Activated naive CD4-positive, alpha-beta T cell treated with anti-CD3 and anti-CD28 coated beads, Interleukin-2, amount 50 U/mL, for 24 hours (primary cell): ENCODE measurements around the gene LRRC28.
A peak's percentile ranks its signal among the peaks of the same experiment; 100 is the strongest.

ENCODE experiments used
- H3K27ac Mint-ChIP-seq: one replicate; pipeline ENCODE4 v1.8.0; 2021; ENCODE audit warnings: mild to moderate bottlenecking, mixed read lengths
- H3K27me3 Mint-ChIP-seq: one replicate; pipeline ENCODE4 v1.8.0; 2021; ENCODE audit warnings: mixed read lengths
- H3K36me3 Mint-ChIP-seq: one replicate; pipeline ENCODE4 v1.8.0; 2021; ENCODE audit warnings: mixed read lengths
- H3K4me1 Mint-ChIP-seq: one replicate; pipeline ENCODE4 v1.8.0; 2021; ENCODE audit warnings: mixed read lengths
- H3K4me3 Mint-ChIP-seq: one replicate; pipeline ENCODE4 v1.8.0; 2021; ENCODE audit warnings: mild to moderate bottlenecking, mixed read lengths
- H3K9me3 Mint-ChIP-seq: one replicate; pipeline ENCODE4 v1.8.0; 2021; ENCODE audit warnings: mixed read lengths

Gene LRRC28

DNA sequence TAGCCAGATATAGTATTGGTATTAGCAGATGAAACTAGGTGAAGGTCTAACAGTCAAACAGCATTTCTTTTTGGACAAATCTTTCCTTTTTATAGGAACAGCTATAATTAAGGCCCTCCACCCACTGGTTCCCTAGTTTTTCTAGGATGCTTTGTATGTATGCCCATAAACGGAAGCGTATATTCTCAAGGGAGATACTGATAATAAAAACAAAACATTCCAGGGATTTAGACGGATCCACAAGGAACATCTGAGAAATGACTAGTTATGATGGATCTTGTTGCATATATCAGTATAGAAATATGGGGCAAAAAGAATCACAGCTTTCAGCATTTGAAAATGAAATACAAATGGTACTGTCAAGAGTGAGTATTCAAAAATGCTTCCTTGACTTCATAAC lies 22.5 kb downstream of the LRRC28 start:
- H3K27me3 Mint-ChIP-seq = no peaks in the 10 kb centered on the region
- no peaks in the 10 kb centered on the region for H3K9me3 Mint-ChIP-seq
- peaks cover 11% of the 10 kb centered on the region for H3K4me1 Mint-ChIP-seq
- H3K27ac Mint-ChIP-seq = no peak overlapping the region
- H3K36me3 Mint-ChIP-seq = peaks cover 1% of the 10 kb centered on the region
- no peak overlapping the region for H3K4me3 Mint-ChIP-seq

DNA sequence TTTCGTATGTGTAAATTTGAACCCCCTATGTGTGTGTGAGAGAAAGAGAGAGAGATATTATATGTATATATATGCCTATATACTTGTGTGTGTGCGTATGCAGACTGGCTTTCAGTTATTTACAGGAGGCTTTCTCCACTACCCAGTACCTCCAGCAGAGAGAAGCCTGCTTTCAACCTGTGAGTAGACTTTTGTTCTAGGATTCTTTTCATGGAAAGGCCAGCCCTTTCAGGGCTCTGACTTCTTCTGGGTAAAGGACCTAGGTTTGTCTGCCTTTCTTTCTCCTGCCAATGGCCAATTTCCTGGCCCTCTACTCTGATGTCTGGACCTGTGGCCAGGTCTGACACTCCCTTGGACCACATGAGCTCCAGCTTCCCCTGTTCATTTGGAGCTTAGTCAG lies 23.8 kb downstream of the LRRC28 start:
- peaks cover 23% of the 10 kb centered on the region for H3K4me1 Mint-ChIP-seq
- no peak overlapping the region for H3K4me3 Mint-ChIP-seq
- H3K27me3 Mint-ChIP-seq = no peaks in the 10 kb centered on the region
- peaks cover 10% of the 10 kb centered on the region for H3K36me3 Mint-ChIP-seq
- H3K27ac Mint-ChIP-seq = no peak overlapping the region
- H3K9me3 Mint-ChIP-seq = no peaks in the 10 kb centered on the region

DNA sequence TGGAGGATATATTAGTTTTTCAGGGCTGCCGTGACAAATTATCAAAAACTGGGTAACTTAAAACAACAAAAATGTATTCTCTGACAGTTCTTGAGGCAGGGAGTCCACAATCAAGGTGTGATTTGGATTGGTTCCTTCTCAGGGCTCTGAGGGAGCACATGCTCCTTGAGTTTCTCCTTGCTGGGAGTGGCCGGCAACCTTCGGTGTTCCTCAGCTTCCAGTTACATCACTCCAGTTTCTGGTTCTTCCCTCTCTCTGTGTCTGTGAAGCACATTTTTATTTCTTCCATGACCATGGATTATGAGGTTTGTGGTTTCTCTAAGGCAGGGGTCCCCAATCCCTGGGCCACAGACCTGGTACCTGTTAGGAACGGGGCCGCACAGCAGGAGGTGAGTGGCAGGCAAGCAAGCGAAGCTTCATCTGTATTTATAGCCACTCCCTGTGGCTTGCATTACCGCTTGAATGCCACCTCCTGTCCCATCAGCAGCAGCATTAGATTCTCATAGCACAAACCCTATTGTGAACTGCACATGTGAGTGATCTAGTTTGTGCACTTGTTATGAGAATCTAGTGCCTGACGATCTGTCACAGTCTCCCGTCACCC lies 24.3 kb downstream of the LRRC28 start:
- Mint-ChIP-seq H3K27ac (no peak overlapping the region), H3K9me3 (no peaks in the 10 kb centered on the region), H3K4me1 (peaks cover 29% of the 10 kb centered on the region), H3K4me3 (no peak overlapping the region), H3K36me3 (peaks cover 10% of the 10 kb centered on the region), H3K27me3 (no peaks in the 10 kb centered on the region)

DNA sequence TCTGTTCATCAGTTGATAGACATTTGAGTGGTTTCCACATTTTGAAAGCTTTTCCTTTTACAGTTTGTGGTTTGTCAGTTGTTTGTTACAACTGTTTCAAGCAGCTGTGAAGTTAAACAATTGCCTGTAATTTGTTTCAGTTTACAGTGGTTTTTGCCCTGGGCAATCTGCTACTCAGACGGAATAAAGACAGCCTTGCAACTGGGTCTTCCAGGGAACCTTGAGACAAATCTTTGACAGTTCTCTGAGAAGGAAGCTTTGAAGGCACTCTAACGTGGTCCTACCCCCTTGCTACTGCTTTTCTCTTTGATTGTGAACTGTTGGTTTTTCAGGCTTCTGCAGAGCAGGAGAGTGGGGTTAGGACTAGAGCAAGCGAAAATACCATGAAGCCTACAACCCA lies 28.0 kb downstream of the LRRC28 start:
- H3K36me3 Mint-ChIP-seq = peaks cover 12% of the 10 kb centered on the region
- H3K27ac Mint-ChIP-seq = peak overlapping the region; percentile 81
- H3K4me1 Mint-ChIP-seq = peaks cover 37% of the 10 kb centered on the region
- H3K9me3 Mint-ChIP-seq = no peaks in the 10 kb centered on the region
- no peak overlapping the region for H3K4me3 Mint-ChIP-seq
- no peaks in the 10 kb centered on the region for H3K27me3 Mint-ChIP-seq

DNA sequence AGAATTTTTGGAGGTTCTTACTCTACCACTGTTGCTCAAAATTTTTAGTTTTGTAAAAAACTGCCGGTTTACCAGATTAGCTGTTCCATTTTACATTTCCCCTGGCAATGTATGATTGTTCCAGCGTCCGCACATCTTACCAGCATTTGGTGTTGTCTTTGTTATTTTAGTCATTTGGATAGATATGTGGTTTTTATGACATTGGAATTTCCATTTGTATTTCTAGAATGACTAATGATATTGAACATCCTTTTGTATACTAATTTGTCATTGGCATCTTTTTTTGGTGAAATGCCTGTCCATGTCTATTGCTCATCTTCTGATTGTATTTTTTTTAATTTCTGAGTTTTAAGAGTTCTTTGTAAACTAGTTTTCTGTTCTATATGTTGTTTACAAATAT lies 28.5 kb downstream of the LRRC28 start:
- H3K4me3 Mint-ChIP-seq = no peak overlapping the region
- H3K27ac Mint-ChIP-seq = peak overlapping the region; percentile 81
- H3K4me1 Mint-ChIP-seq = peaks cover 37% of the 10 kb centered on the region

DNA sequence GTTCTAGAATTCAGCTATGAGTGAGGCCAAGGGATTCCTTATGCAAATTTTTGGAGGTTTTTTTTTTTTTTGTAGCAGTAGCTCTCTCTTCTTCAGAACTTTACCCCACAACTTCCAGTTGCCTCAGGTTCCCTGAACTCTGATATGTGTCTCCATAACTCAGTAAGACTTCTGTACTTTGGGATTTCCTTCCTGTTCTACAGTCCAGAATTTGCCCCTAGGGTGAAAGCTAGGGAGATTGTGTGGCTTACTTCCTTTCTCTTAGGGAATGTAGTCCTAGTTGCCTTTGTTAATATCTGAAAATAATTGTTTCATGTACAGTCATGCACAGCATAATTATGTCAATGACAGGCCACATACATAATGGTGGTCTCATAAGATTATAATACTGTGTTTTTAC lies 30.8 kb downstream of the LRRC28 start:
- no peak overlapping the region for H3K4me3 Mint-ChIP-seq
- no peak overlapping the region for H3K27ac Mint-ChIP-seq
- peaks cover 12% of the 10 kb centered on the region for H3K36me3 Mint-ChIP-seq
- H3K4me1 Mint-ChIP-seq = peaks cover 35% of the 10 kb centered on the region
- H3K27me3 Mint-ChIP-seq = no peaks in the 10 kb centered on the region
- H3K9me3 Mint-ChIP-seq = no peaks in the 10 kb centered on the region

More for the DNA sequence above, 28.5 kb downstream of the LRRC28 start:
- H3K27me3 Mint-ChIP-seq = no peaks in the 10 kb centered on the region
- H3K36me3 Mint-ChIP-seq = peaks cover 12% of the 10 kb centered on the region
- H3K9me3 Mint-ChIP-seq = no peaks in the 10 kb centered on the region

DNA sequence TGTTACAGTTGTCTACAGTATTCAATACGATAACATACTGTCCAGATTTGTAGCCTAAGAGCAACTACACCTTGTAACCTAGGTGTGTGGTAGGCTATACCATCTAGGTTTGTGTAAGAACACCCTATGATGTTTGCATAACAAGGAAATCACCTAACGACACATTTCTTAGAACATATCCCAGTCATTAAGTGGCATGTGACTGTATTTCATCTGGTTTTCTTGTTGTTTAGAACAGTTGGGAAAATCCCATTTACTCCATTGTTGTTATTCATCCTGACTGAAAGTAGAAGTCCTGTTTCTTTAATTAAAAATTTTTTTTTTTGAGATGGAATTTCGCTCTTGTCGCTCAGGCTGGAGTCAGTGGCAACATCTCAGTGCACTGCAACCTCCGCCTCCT lies 31.3 kb downstream of the LRRC28 start:
- Mint-ChIP-seq H3K27me3 (no peaks in the 10 kb centered on the region), H3K4me3 (no peak overlapping the region), H3K9me3 (no peaks in the 10 kb centered on the region), H3K27ac (no peak overlapping the region), H3K36me3 (peaks cover 12% of the 10 kb centered on the region), H3K4me1 (peaks cover 30% of the 10 kb centered on the region)

DNA sequence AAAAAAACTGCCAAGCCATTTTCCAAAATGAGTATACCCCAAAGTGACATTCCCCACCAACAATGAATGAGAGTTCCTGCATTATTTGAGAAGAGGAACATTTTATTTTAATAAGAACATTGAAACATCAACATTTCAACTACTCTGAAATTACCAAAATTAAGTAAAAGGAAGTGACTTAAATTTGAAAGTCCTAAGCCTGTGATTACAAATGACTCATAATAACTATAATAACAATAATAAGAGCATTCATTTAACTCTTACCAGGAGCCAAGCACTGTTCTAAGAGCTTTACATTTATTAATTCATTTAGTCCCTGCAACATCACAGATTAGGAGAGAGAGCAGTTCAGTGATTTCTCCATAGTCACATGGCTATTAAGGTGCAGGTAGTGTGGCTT lies 32.4 kb downstream of the LRRC28 start:
- Mint-ChIP-seq H3K9me3 (no peaks in the 10 kb centered on the region), H3K27me3 (no peaks in the 10 kb centered on the region), H3K4me3 (no peak overlapping the region), H3K4me1 (peaks cover 27% of the 10 kb centered on the region), H3K36me3 (peaks cover 12% of the 10 kb centered on the region), H3K27ac (no peak overlapping the region)

DNA sequence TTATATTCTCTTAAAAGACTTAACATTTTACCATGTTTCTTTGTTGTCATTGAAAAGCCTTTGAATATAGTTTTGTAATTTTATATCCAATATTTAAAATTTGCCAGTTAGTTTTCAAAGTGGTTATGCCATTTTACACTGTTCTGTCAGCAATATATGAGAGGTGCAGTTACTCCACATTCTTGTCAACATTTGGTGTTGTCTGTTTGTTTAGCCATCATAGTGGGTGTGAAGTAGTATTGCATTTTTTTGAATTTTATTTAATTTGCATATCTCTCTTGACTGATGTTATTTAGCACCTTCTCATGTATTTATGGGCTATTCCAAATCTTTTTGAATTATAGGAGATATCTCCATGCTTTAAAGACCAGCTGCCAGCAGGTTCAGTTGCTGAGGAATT lies 40.4 kb downstream of the LRRC28 start:
- no peak overlapping the region for H3K27ac Mint-ChIP-seq
- peaks cover 9% of the 10 kb centered on the region for H3K9me3 Mint-ChIP-seq
- no peaks in the 10 kb centered on the region for H3K4me1 Mint-ChIP-seq
- no peaks in the 10 kb centered on the region for H3K27me3 Mint-ChIP-seq
- H3K36me3 Mint-ChIP-seq = peaks cover 28% of the 10 kb centered on the region
- H3K4me3 Mint-ChIP-seq = no peak overlapping the region

DNA sequence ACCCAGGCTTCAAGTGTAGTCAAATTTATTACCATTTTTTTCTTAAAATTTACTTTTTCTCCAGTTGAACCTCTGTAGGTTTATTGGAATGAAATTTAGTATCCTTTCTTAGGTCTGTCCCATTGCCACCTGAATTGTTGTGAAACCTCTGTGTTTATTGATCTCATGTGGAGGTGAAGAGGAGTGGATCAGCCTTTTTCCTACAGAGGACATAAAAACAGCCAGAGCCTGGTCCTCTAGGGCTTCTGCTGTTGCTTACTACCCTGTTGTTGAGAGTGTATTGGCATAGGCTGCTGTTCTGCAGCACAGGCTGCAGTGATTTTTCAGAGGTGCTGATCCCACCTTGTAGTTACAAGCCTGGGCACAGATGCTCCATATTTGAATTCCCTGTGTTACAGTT lies 44.6 kb downstream of the LRRC28 start:
- Mint-ChIP-seq H3K27ac (no peak overlapping the region), H3K9me3 (peaks cover 9% of the 10 kb centered on the region), H3K4me3 (no peak overlapping the region), H3K4me1 (no peaks in the 10 kb centered on the region), H3K27me3 (no peaks in the 10 kb centered on the region), H3K36me3 (peaks cover 28% of the 10 kb centered on the region)

DNA sequence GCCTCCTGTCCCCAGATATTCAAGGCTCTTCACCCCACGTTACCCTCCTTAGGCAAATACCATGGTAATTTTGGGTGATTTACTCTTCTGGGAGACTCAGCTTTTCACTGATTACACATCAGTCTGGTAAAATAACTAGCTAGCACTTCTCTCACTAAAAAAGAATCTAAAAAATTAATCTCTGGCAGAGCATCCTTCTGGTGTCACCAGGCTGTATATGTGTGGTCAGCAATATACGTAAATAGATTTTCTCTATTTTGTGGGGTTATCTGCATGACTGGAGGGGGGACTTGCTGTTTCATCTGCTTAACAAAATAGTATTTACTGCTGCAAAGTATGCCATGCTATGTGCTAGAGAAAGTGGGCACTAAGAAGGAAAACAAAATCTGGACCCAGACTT lies 45.1 kb downstream of the LRRC28 start:
- no peak overlapping the region for H3K27ac Mint-ChIP-seq
- no peak overlapping the region for H3K4me3 Mint-ChIP-seq

DNA sequence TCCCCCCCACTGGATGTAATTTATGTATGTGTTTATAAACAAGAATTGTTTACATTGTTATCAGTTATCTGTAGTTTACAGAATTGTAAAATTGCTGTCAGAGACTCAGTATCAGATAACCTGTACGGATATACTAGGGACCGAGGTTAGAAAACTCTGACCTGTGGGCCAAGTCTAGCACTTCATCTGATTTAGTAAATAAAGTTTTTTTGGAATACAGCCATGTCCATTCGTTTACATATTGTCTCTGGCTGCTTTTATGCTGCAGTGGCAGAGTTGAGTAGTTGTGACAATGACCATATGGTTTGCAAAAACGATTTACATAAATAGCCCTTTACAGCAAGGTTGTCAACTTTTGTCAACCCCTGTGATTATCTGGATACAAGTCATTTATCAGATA lies 52.6 kb downstream of the LRRC28 start:
- Mint-ChIP-seq H3K4me3 (no peak overlapping the region), H3K36me3 (no peaks in the 10 kb centered on the region), H3K27ac (no peak overlapping the region), H3K4me1 (no peaks in the 10 kb centered on the region), H3K27me3 (no peaks in the 10 kb centered on the region), H3K9me3 (no peaks in the 10 kb centered on the region)

More for the DNA sequence above, 45.1 kb downstream of the LRRC28 start:
- H3K27me3 Mint-ChIP-seq = no peaks in the 10 kb centered on the region
- H3K4me1 Mint-ChIP-seq = no peaks in the 10 kb centered on the region
- H3K9me3 Mint-ChIP-seq = peaks cover 9% of the 10 kb centered on the region
- H3K36me3 Mint-ChIP-seq = peaks cover 24% of the 10 kb centered on the region

DNA sequence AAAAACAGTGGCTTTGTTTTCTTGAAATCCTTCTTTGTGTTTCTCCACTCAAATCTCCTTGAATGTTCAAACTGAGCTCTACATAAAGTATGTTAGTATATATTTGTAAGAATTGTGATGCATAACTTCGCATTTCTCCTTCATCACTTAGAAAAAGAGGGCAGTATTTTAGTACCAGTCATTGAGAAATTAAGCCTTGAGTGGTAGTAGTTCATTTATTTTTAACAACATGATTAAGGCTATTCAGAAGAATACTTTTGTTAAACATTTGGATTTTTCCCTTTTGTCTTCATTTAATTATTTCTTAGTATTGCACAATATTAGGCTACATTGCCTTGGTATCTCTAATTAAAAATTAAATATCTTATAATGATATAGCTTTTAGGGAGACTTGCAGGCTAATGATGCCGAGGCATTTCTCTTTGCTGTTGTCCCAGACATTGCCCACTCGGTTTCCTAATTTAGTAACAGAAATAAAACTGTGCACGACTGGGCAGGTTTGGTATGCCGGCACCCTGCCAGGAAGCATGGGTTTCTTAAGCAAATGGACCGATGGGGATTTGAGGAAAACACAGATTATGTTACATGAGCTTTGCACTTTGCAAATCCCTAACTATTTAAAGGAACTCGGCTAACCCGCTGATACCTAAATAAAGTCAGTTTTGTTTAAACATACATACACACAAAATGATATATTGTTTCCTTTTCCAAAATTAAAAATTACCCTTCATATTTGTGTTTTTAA lies 54.7 kb downstream of the LRRC28 start:
- no peaks in the 10 kb centered on the region for H3K9me3 Mint-ChIP-seq
- no peaks in the 10 kb centered on the region for H3K27me3 Mint-ChIP-seq
- no peaks in the 10 kb centered on the region for H3K4me1 Mint-ChIP-seq
- no peak overlapping the region for H3K4me3 Mint-ChIP-seq
- peaks cover 3% of the 10 kb centered on the region for H3K36me3 Mint-ChIP-seq
- no peak overlapping the region for H3K27ac Mint-ChIP-seq

DNA sequence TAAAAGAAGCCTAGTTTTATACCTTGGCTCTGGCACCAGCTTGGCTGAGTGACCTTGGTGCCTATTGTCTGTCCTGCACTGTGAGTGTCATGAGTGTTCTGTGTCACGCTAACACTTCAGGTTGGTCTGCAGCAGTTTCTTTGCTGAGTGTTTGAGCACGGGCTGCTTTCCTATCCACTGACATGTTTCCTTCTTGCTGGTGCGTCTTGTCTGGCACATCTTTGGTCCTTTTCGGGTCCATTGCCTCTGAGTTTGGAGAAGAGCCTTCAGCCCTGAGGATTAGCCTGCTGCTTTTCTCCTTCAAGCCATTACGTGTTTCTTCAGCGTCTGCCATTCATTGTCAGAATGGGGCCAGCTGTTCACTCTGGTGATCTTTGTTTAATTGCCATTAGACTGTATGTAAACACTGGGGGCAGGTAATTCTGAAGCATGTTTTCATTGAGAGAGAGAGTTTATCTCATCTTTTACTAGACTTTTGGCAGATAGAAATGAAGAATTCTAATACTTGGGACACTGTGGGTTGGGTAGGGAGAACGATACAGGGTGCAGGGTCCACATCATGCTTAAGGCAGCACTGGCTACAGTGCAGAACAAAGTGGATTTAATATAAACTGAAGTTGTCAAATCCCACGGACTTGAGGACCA lies 55.5 kb downstream of the LRRC28 start:
- peaks cover 3% of the 10 kb centered on the region for H3K36me3 Mint-ChIP-seq
- H3K27me3 Mint-ChIP-seq = no peaks in the 10 kb centered on the region
- H3K4me1 Mint-ChIP-seq = no peaks in the 10 kb centered on the region
- no peak overlapping the region for H3K27ac Mint-ChIP-seq
- H3K4me3 Mint-ChIP-seq = no peak overlapping the region
- no peaks in the 10 kb centered on the region for H3K9me3 Mint-ChIP-seq

DNA sequence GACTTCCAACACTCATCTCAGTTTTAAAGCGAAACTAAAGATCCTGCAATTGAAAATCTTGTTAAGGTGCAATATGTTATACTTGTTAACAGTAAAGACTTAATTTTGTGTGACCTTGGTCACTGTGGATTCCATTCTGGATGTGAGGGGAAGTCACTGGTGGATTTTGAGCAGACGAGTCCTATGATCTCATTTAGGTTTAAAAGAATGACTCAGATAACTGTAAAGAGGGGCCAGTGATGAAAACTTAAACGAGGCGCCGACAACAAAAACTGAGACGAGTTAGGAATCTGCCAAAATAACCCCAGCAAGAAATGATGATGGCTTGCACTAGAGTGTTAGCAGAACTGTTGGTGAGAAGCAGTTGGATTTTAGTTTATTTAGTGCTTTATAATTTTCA lies 56.5 kb downstream of the LRRC28 start:
- H3K4me1 Mint-ChIP-seq = no peaks in the 10 kb centered on the region
- H3K27ac Mint-ChIP-seq = no peak overlapping the region
- peaks cover 6% of the 10 kb centered on the region for H3K9me3 Mint-ChIP-seq
- H3K27me3 Mint-ChIP-seq = no peaks in the 10 kb centered on the region
- no peak overlapping the region for H3K4me3 Mint-ChIP-seq
- H3K36me3 Mint-ChIP-seq = peaks cover 9% of the 10 kb centered on the region

DNA sequence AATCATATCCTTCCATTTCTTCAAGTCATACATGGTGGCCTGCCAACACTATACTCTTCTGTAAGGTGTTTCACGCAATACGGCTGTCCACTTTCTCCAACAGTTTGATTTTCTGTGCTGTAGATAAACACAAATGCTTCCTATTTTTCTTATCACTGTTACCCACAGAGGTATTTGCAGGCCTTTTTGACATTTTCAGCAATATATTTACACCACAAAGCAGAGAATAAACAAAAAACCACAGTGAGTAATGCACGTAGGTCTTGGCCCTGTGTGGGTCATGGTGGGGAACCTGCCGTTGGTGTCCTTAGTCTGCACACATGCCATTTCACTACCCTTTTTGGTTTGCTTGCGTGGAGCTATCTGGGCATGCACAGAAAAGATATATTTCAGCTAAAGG lies 59.5 kb downstream of the LRRC28 start:
- no peak overlapping the region for H3K27ac Mint-ChIP-seq
- H3K36me3 Mint-ChIP-seq = peaks cover 14% of the 10 kb centered on the region
- H3K4me3 Mint-ChIP-seq = no peak overlapping the region
- H3K4me1 Mint-ChIP-seq = no peaks in the 10 kb centered on the region
- H3K27me3 Mint-ChIP-seq = no peaks in the 10 kb centered on the region
- peaks cover 12% of the 10 kb centered on the region for H3K9me3 Mint-ChIP-seq
